Lung (tissue), 12 donors: ENCODE data around the gene KRT86. TPM values are rescaled to one million over a fixed set of nuclear protein-coding genes. Genes with fewer than 3 reads are reported as not detected.

Source experiments
- ATAC-seq: fragments of 200-7000 bp; cut with Tn5 transposase; one replicate; pipeline ENCODE4 v1.9.1; 2020; ENCODE audit warnings: moderate number of reproducible peaks; ENCODE audit not compliant: insufficient read depth, low FRiP score
- DNase-seq, 3 donors: peaks; one replicate each; pipeline ENCODE4 v3.0.0-alpha.2; 2013 to 2017
- H3K27ac ChIP-seq, 2 donors: one replicate each; pipeline ENCODE4 v1.5.1; 2013; ENCODE audit warnings: mild to moderate bottlenecking in 2 of 2, moderate library complexity in 2 of 2, control low read depth in 1 of 2, inconsistent platforms in 1 of 2, low read depth in 1 of 2, low read length in 1 of 2
- H3K27me3 ChIP-seq, 3 donors: one replicate each; pipeline ENCODE4 v1.5.1; 2013; ENCODE audit warnings: low read length in 2 of 3; ENCODE audit not compliant: control insufficient read depth in 3 of 3, insufficient read depth in 3 of 3
- H3K36me3 ChIP-seq, 4 donors: one replicate each; pipeline ENCODE4 v1.5.1; 2013; ENCODE audit warnings: low read length in 4 of 4, mild to moderate bottlenecking in 1 of 4, moderate library complexity in 1 of 4; ENCODE audit not compliant: control insufficient read depth in 4 of 4, insufficient read depth in 4 of 4
- H3K4me1 ChIP-seq, 5 donors: one replicate each; pipeline ENCODE4 v1.5.1; 2013; ENCODE audit warnings: low read length in 5 of 5, mild to moderate bottlenecking in 2 of 5, moderate library complexity in 1 of 5; ENCODE audit not compliant: control insufficient read depth in 5 of 5, insufficient read depth in 5 of 5
- H3K4me3 ChIP-seq: one replicate; pipeline ENCODE4 v1.5.1; 2013; ENCODE audit warnings: mild to moderate bottlenecking, control low read depth, moderate library complexity
- H3K9ac ChIP-seq, 2 donors: one replicate each; pipeline ENCODE4 v1.5.1; 2013; ENCODE audit warnings: low read length in 2 of 2, control low read depth in 1 of 2; ENCODE audit not compliant: insufficient read depth in 1 of 2
- H3K9me3 ChIP-seq, 4 donors: one replicate each; pipeline ENCODE4 v1.5.1; 2013; ENCODE audit warnings: low read length in 3 of 4, mild to moderate bottlenecking in 1 of 4, moderate library complexity in 1 of 4; ENCODE audit not compliant: control insufficient read depth in 4 of 4, insufficient read depth in 3 of 4
- WGBS, 2 donors: extraction: QIAGEN DNeasy Blood & Tissue Kit; methylation state at CpG; one replicate each; pipeline ENCODE4 v1.1.7; 2013; 5-methylcytosine and 5-hydroxymethylcytosine counted together
- polyA plus RNA-seq, 2 donors: library from polyadenylated mRNA; stranded (reverse); fragments of 200-250 nt; gene quantifications; one replicate each; pipeline ENCODE4 v1.2.1, GENCODE V29; 2013
- total RNA-seq, 2 donors: library from RNA; depleted of rRNA in 1 of 2; stranded (reverse); fragments of >200 nt in 1 of 2; gene quantifications; one replicate each; pipeline ENCODE4 v1.2.1, GENCODE V29; 2014 to 2021
- TF ChIP-seq, protein P1 (sequence below): IDR thresholded peaks from 2 replicates; pipeline ENCODE4 v1.5.1; 2012; ENCODE audit warnings: mild to moderate bottlenecking; ENCODE audit errors: control extremely low read depth, extremely low read depth
- donor health status: control.
- donor health status: control.
- donor health status: Bipolar disorder and iron deficiency.
- donor health status: healthy.
- donor health status: DM: yes; HTN: yes; CAD: no.

Gene KRT86
- total and polyA plus RNA-seq, 4 donors: 0.11 to 1.1 (median 0.31) TPM; not detected in 1

DNA sequence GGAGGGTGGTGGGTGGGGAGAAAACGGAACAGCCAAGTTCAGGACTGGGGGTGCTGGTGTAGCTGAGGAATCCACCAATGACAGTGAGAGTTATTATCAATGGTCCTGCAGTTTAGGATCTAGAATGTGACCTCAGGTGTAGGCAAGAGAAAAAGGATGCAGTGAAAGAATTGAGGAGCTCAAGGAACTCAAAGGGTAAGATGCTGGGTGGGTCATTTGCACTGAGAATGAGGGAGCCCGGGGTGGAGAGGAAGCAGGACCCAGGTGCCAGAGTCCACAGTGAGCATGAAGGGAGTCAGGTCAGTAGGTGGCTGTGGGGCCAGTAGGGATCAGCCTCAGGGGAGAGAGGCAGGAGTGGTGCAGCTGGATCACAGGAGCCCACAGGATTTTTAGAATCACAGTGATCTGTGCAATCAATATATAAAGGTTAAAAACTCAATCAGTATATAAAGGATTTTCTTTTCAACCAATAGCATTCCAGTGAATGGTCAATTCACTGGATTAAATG is 44.6 kb upstream of the KRT86 start:
- DNase-seq (no peak), ATAC-seq (no peak)
- TF ChIP-seq, protein P1, sequence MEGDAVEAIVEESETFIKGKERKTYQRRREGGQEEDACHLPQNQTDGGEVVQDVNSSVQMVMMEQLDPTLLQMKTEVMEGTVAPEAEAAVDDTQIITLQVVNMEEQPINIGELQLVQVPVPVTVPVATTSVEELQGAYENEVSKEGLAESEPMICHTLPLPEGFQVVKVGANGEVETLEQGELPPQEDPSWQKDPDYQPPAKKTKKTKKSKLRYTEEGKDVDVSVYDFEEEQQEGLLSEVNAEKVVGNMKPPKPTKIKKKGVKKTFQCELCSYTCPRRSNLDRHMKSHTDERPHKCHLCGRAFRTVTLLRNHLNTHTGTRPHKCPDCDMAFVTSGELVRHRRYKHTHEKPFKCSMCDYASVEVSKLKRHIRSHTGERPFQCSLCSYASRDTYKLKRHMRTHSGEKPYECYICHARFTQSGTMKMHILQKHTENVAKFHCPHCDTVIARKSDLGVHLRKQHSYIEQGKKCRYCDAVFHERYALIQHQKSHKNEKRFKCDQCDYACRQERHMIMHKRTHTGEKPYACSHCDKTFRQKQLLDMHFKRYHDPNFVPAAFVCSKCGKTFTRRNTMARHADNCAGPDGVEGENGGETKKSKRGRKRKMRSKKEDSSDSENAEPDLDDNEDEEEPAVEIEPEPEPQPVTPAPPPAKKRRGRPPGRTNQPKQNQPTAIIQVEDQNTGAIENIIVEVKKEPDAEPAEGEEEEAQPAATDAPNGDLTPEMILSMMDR: no peak
- Histone ChIP-seq H3K4me1 (peaks cover 0 to 9% (median 5%) of the 10 kb centered on the region in 5 donors), H3K27ac (no peak overlapping the region), H3K36me3 (no peaks in the 10 kb centered on the region), H3K9ac (no peak overlapping the region), H3K4me3 (no peak overlapping the region), H3K9me3 (no peaks in the 10 kb centered on the region), H3K27me3 (peaks cover 0 to 32% (median 27%) of the 10 kb centered on the region in 3 donors)
- 71 to 83% methylated on average over 2 of the region's 2 CpGs for whole genome bisulfite sequencing, 2 donors

DNA sequence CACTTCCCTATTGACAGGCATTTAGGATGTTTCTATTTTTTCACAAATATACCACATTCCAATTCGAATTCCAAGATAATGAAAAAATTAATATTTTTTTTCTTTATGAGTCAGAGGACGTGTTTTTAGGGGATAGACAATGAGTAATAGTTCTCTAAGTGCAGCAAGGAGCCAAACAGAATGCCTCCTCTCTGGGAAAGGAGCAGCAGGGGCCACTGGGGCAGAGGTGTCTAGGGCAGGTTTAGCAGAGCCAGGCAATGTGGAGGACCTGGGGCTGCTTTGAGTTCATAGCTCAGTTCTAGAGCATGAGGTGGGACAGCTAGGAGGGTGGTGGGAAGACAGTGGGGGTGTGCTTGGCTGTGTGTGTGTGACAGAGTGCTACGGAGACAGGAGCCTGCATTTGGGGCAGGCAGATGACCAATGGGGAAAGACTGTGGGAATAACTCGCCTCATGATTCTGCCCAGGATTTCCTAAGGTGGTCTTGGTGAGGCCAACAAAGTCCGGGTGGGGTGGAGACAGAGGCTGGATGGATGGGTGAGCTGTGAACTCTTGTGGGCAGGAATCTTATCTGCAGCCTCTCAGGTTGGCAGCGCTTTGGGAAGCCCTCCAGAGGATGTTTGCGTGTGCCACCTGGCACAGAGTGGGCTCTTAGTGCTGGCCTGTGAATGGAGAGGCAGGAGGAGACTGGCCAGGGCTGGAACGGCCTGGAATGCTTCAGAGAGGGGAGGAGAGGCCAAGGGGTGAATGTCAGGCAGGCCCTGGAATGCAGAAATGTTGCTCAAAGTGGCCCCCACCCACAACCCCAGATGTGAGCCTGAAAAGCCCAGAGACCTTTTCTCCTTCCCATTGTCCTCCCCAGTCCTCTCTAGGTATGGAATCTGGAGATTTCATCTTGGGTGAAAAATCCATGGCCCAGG is 43.8 kb upstream of the KRT86 start:
- TF ChIP-seq, protein P1: no peak
- WGBS, 2 donors: 49 to 75% methylated on average over 8 of the region's 8 CpGs
- peaks cover 0 to 32% (median 27%) of the 10 kb centered on the region in 3 donors for H3K27me3 ChIP-seq
- no peaks in the 10 kb centered on the region for H3K36me3 ChIP-seq
- peaks cover 0 to 10% (median 7%) of the 10 kb centered on the region in 5 donors for H3K4me1 ChIP-seq
- H3K9ac ChIP-seq: no peak overlapping the region
- peak overlapping the region in 1 of 2 donors; percentile 92 for H3K27ac ChIP-seq
- DNase-seq (no peak), ATAC-seq (peak; percentile 39)
- no peaks in the 10 kb centered on the region for H3K9me3 ChIP-seq
- H3K4me3 ChIP-seq: no peak overlapping the region

DNA sequence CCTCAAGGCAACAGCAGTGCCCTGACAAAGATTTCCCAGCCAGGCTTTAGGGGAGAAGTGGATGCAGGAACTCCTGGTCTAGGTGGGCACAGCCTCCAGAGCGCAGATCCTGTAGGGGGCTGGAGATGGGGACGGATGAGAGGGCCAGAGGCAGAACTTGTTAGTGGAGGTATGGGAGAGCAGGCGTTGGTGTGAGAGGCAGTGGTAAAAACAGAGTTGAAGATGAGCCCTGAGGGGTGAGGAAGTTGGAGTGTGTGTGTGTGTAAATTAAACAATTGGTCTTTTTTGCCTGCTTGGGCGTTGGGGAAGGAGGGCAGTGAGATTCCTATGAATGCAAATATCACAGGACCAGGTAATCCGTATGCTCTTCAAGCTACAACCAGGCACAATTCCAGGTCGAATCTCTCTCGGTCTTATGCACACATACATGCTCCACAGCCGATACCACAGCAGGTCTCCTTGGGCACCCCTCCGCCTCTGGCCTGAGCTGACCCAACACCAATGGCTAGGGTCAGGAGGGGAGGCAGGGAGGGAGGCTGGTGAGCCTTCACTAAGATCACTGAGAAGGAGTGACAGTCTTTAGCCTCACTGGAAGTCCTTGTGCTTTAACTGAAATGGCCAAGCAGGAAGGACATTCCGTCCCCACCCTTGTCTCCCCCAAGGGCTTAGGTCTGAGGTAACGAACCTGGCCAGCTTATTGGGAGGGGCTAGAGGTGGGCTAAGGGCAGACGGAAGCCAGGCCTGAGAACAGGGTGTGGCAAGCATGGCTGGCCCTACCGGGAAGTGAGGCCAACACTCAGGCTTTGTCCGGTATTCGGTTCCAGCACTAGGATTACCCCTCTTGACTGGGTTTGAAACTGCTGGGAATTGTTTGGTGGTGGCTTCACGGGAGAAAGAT is 42.9 kb upstream of the KRT86 start:
- H3K9me3 ChIP-seq: no peaks in the 10 kb centered on the region
- DNase-seq (no peak), ATAC-seq (peak; percentile 16)
- 58 to 69% methylated on average over 16 of the region's 16 CpGs for WGBS, 2 donors
- peaks cover 0 to 35% (median 27%) of the 10 kb centered on the region in 3 donors for H3K27me3 ChIP-seq
- H3K27ac ChIP-seq: peak overlapping the region in 1 of 2 donors; percentile 92
- no peak overlapping the region for H3K4me3 ChIP-seq
- H3K4me1 ChIP-seq: peaks cover 0 to 19% (median 7%) of the 10 kb centered on the region in 5 donors
- H3K36me3 ChIP-seq: no peaks in the 10 kb centered on the region
- TF ChIP-seq, protein P1: no peak
- no peak overlapping the region for H3K9ac ChIP-seq
